Astrocyte of the cerebellum (primary cell): ENCODE measurements around the gene RIOK1.

ENCODE experiments used
- DNase-seq: peaks from one replicate; pipeline ENCODE4 v3.0.0-alpha.2; 2011; ENCODE audit warnings: low read depth
- H3K4me3 ChIP-seq: 2 replicates; pipeline ENCODE4 v1.5.1; 2011; ENCODE audit warnings: mild to moderate bottlenecking, low read depth, low read length, moderate library complexity
- in situ Hi-C: cut with HindIII; loops from 2 replicates; pipeline ENCODE4 v1.10.0; 2017; ENCODE audit warnings: low sequenced_read_pairs
- TF ChIP-seq, protein P1 (sequence below): IDR thresholded peaks from 2 replicates; pipeline ENCODE4 v1.5.1; 2012; ENCODE audit warnings: low read length, low read depth, moderate library complexity, mild to moderate bottlenecking; ENCODE audit errors: missing control alignments

Gene RIOK1

DNA sequence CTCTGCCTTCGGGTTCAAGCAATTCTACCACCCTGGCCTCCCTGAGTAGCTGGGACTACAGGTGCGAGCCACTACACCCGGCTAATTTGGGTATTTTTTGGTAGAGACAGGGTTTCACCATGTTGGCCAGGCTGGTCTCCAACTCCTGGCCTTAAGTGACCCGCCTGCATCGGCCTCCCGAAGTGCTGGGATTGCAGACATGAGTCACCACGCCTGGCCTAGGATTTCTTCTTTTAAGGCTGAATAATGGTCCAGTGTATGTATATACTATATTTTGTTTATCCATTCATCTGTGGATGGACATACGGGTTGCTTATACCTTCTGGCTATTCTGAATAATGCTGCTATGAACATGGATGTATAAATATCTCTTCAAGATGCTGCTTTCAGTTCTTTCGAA lies 17.1 kb downstream of the RIOK1 start:
- no peak for DNase-seq
- in situ Hi-C loops = no loop called here
- TF ChIP-seq, protein P1, sequence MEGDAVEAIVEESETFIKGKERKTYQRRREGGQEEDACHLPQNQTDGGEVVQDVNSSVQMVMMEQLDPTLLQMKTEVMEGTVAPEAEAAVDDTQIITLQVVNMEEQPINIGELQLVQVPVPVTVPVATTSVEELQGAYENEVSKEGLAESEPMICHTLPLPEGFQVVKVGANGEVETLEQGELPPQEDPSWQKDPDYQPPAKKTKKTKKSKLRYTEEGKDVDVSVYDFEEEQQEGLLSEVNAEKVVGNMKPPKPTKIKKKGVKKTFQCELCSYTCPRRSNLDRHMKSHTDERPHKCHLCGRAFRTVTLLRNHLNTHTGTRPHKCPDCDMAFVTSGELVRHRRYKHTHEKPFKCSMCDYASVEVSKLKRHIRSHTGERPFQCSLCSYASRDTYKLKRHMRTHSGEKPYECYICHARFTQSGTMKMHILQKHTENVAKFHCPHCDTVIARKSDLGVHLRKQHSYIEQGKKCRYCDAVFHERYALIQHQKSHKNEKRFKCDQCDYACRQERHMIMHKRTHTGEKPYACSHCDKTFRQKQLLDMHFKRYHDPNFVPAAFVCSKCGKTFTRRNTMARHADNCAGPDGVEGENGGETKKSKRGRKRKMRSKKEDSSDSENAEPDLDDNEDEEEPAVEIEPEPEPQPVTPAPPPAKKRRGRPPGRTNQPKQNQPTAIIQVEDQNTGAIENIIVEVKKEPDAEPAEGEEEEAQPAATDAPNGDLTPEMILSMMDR = no peak
- no peak overlapping the region for H3K4me3 ChIP-seq

DNA sequence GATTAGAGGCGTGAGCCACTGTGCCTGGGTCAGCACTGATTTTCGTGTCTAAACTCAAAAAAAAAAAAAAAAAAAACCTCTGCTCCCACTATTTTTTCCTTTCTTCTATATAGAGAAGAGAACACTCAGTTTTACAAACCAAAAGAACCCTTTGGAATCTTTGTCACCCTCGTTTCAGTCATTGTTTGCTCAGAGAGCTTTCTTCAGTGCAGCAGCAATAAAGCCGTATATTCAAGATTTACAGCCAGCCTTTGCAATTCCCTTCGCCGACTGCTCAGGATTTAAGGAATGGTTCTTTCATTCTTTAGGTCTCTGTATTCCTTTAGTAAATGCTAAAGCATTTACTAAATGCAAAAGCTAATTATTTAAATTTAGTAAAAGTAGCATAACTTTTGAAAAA lies 20.1 kb downstream of the RIOK1 start:
- in situ Hi-C loops = no loop called here
- DNase-seq = no peak
- TF ChIP-seq, protein P1 = no peak

DNA sequence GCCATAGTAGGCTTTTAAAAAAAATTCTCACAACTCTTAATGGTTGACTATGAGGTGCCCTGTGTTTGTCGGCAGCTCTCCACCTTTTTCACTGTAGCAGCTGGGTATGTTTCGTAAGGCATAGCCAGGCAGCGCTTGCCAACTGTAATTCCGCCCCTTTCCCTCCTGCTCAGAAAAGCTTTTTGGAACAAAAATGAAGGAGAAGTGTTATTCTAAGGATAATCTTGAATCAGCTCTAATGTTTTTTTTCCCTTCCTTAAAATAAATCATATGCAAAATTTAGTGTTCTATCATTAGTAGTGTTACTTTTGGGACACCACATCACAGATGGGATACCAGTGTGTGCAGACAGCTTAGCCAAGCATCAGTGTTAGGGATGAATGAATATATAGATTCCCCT lies 21.2 kb downstream of the RIOK1 start:
- TF ChIP-seq, protein P1 = no peak
- in situ Hi-C loops = no loop called here
- no peak for DNase-seq
- H3K4me3 ChIP-seq = no peak overlapping the region

More for the DNA sequence above, 20.1 kb downstream of the RIOK1 start:
- H3K4me3 ChIP-seq = no peak overlapping the region

DNA sequence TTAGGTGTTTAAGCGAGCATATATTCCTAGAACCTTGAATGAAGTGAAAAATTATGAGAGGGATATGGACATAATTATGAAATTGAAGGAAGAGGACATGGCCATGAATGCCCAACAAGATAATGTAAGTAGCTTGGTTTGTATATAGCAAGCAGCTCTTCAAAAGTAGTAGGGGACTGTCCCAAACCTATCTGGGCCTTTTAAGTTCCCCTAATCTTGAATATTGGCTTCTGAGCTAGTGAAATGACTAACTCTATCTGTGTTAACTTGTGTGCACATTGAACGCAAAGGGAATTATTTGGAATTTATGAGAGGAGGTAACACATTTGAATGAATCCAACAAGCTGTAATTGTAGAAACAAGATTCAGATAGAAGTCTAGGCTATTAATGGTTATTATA lies 21.7 kb downstream of the RIOK1 start:
- TF ChIP-seq, protein P1 = no peak

DNA sequence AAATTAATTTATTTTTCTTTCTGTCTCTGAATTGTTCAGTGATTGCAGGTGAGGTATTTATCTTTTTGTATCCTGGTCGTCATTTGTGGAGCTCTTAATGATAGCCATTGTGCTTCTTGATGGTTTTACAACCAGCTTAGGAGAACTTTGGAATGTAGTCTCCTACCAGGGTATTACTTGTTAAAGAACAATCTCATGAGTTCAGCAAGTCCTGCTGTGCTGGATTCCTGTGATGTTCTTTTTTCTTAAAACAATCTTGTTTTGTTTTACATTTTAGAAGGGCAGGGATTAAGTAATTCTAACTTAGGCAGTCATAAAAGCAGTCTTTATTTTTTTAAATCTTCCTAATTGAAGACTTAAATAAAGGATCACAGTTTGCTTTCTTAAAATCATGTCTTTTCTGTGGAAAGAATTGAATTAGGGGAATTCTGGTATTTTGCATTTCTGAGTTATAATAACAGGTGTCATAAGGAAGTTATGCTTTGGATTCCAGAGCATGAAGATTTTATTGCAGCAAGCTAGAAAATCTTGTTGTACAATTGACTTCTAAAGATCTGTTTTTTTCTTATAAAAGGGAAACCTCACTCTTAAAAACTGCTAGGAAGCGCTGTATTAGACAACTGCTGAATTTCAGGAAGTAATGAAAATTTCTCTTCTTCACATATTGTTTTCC lies 23.7 kb downstream of the RIOK1 start:
- TF ChIP-seq, protein P1 = no peak
- no peak for DNase-seq
- H3K4me3 ChIP-seq = no peak overlapping the region
- in situ Hi-C loops = no loop called here

More for the DNA sequence above, 21.7 kb downstream of the RIOK1 start:
- H3K4me3 ChIP-seq = no peak overlapping the region
- DNase-seq = no peak
- in situ Hi-C loops = no loop called here

DNA sequence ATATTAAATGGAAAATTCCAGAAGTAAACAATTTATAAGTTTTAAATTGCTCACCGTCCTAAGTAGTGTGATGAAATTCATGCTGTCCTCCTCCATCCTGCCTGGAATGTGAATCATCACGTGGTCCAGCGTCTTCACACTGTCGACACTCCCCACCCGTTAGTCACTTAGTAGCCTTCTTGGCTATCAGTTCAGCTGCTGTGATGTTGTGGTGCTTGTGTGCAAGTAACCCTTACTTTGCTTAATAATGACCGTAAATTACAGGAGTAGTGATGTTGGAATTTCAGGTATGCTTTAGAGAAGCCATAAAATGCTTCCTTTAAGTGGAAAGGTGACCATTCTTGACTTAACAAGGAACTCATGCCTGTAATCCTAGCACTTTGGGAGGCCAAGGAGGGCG lies 25.2 kb downstream of the RIOK1 start:
- DNase-seq = no peak
- TF ChIP-seq, protein P1 = no peak
- in situ Hi-C loops = no loop called here

DNA sequence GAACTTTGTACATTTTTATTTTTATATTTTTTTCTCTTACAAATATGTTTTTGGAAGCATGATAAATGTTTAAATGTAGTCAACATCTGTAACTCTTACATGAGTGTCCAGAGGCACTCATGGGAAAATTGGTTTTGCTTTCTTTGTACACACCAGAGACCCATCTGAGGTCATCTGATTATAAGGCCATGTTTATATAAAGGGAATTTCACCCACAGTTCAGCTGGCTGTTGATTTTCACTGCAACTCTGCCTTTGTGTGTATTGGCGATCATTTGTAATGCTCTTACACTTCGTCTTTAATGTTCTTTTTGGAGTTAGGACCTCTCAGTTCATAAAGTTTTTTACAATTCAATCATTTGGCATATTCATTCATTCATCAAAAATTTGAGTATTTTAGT lies 28.1 kb downstream of the RIOK1 start:
- in situ Hi-C loops = no loop called here
- TF ChIP-seq, protein P1 = no peak
- no peak overlapping the region for H3K4me3 ChIP-seq
- DNase-seq = no peak

More for the DNA sequence above, 25.2 kb downstream of the RIOK1 start:
- no peak overlapping the region for H3K4me3 ChIP-seq
